Keratinocyte (primary cell): ENCODE results near the gene CMKLR1. TPM values are rescaled to one million over a fixed set of nuclear protein-coding genes. Genes with fewer than 3 reads are reported as not detected.

Source experiments
- DNase-seq: peaks from one replicate; pipeline ENCODE4 v3.0.0-alpha.2; 2011; ENCODE audit warnings: low read depth, missing footprints, low spot score
- FAIRE-seq: peaks from 2 replicates; lab custom pipeline; 2011; peaks lifted over from hg19 to GRCh38; lab: Jason Lieb, UNC
- H2AFZ ChIP-seq: 2 replicates; pipeline ENCODE4 v1.6.0; 2012; ENCODE audit warnings: low read length, control low read depth, inconsistent platforms; ENCODE audit not compliant: control insufficient read depth
- H3K27ac ChIP-seq: 2 replicates; pipeline ENCODE4 v1.5.1; 2011; ENCODE audit warnings: low read length; ENCODE audit not compliant: control insufficient read depth, insufficient read depth
- H3K27me3 ChIP-seq: 3 replicates; pipeline ENCODE4 v1.6.0; 2011; ENCODE audit warnings: low read length; ENCODE audit not compliant: control insufficient read depth, insufficient read depth; ENCODE audit errors: extremely low read depth
- H3K36me3 ChIP-seq, 2 experiments: 2 replicates in 1 of 2; 3 replicates in 1 of 2; pipeline ENCODE4 v1.5.1; 2011; ENCODE audit warnings: low read length in 2 of 2, mild to moderate bottlenecking in 1 of 2; ENCODE audit not compliant: control insufficient read depth in 2 of 2, insufficient read depth in 2 of 2; ENCODE audit errors: extremely low read depth in 1 of 2
- H3K4me1 ChIP-seq: 3 replicates; pipeline ENCODE4 v1.5.1; 2011; ENCODE audit warnings: low read length; ENCODE audit not compliant: control insufficient read depth, insufficient read depth; ENCODE audit errors: extremely low read depth
- H3K4me2 ChIP-seq: 3 replicates; pipeline ENCODE4 v1.6.0; 2011; ENCODE audit warnings: low read depth, low read length; ENCODE audit not compliant: control insufficient read depth, insufficient read depth; ENCODE audit errors: extremely low read depth
- H3K4me3 ChIP-seq, 3 experiments: fragments of 200-600 bp in 1 of 3; sonication (generic) in 1 of 3; 2 replicates in 2 of 3; 3 replicates in 1 of 3; pipeline ENCODE4 v1.5.1; 2011 to 2016; ENCODE audit warnings: low read length in 3 of 3, mild to moderate bottlenecking in 3 of 3, control low read depth in 2 of 3, inconsistent platforms in 1 of 3, low read depth in 1 of 3, mixed read lengths in 1 of 3, mixed run types in 1 of 3, moderate library complexity in 1 of 3; ENCODE audit not compliant: control insufficient read depth in 2 of 3, insufficient read depth in 2 of 3; ENCODE audit errors: extremely low read depth in 1 of 3
- H3K79me2 ChIP-seq: 2 replicates; pipeline ENCODE4 v1.6.0; 2012; ENCODE audit warnings: low read length; ENCODE audit not compliant: control insufficient read depth, insufficient read depth
- H3K9ac ChIP-seq: 3 replicates; pipeline ENCODE4 v1.6.0; 2011; ENCODE audit warnings: low read length; ENCODE audit not compliant: control insufficient read depth, insufficient read depth; ENCODE audit errors: extremely low read depth
- H3K9me1 ChIP-seq: 3 replicates; pipeline ENCODE4 v1.6.0; 2011; ENCODE audit warnings: low read length; ENCODE audit not compliant: control insufficient read depth, insufficient read depth; ENCODE audit errors: extremely low read depth
- H3K9me3 ChIP-seq: 2 replicates; pipeline ENCODE4 v1.5.1; 2012; ENCODE audit warnings: low read depth, low read length; ENCODE audit not compliant: control insufficient read depth
- H4K20me1 ChIP-seq: 3 replicates; pipeline ENCODE4 v1.6.0; 2011; ENCODE audit warnings: low read length; ENCODE audit not compliant: control insufficient read depth, insufficient read depth; ENCODE audit errors: extremely low read depth
- CTCF ChIP-seq, 3 experiments: IDR thresholded peaks in 1 of 3; conservative IDR thresholded peaks in 1 of 3; optimal IDR thresholded peaks in 1 of 3; 2 replicates in 2 of 3; 3 replicates in 1 of 3; pipeline versions ENCODE3 to v1.5.1; 2011; ENCODE audit warnings: low read length in 3 of 3, mild to moderate bottlenecking in 3 of 3, moderate library complexity in 2 of 3, control low read depth in 1 of 3, inconsistent platforms in 1 of 3; ENCODE audit not compliant: insufficient read depth in 2 of 3; ENCODE audit errors: extremely low read depth in 1 of 3
- EZH2 ChIP-seq: IDR thresholded peaks from one replicate; pipeline ENCODE4 v1.6.1; 2012; ENCODE audit warnings: inconsistent platforms, mild to moderate bottlenecking, low read length, moderate library complexity
- dilution Hi-C: fragments of 300-500 bp; cut with MboI; formaldehyde crosslinking; loops from one replicate; pipeline ENCODE4 v1.7.0; 2020; ENCODE audit warnings: low sequenced_read_pairs; ENCODE audit not compliant: extremely low pct_ligation_motif_present
- polyA plus RNA-seq, 5 experiments: library from polyadenylated mRNA; depleted of rRNA in 3 of 5; stranded (reverse) in 3 of 5; stranded (forward) in 1 of 5; unstranded in 1 of 5; fragments of >200 nt; gene quantifications; 1 replicate in 1 of 5; 2 replicates in 3 of 5; 3 replicates in 1 of 5; pipeline versions ENCODE4 v1.2.1 to v1.2.3, GENCODE V29; 2011 to 2012; ENCODE audit warnings: missing spikeins in 2 of 5, low read depth in 1 of 5, low replicate concordance in 1 of 5

Gene CMKLR1
- polyA plus RNA-seq, 1 donor (not counting 4 experiments of a cell fraction or from before 2014, with no cell fraction given) = not detected

- H3K79me2 ChIP-seq = no peaks in the 10 kb centered on the region
- no peaks in the 10 kb centered on the region for H3K36me3 ChIP-seq
- no peak overlapping the region for H2AFZ ChIP-seq
- no peak overlapping the region for H3K4me3 ChIP-seq
- FAIRE-seq = no peak
- no peak overlapping the region for H3K27ac ChIP-seq
- H3K27me3 ChIP-seq = no peaks in the 10 kb centered on the region
- no peaks in the 10 kb centered on the region for H3K9me3 ChIP-seq
- no peaks in the 10 kb centered on the region for H3K4me1 ChIP-seq
- TF ChIP-seq CTCF (optimal IDR thresholded peaks at IDR 0.05 in 1 of 3, IDR thresholded peaks at IDR 0.05 in 1 of 3, conservative IDR thresholded peaks at IDR 0.05 in 1 of 3; ENCODE audit: extremely low read depth in 1 of 3, insufficient read depth in 2 of 3, low read length in 3 of 3) (no peak), EZH2 (no peak)
- no peak for DNase-seq
- H4K20me1 ChIP-seq = no peaks in the 10 kb centered on the region
- no peaks in the 10 kb centered on the region for H3K9me1 ChIP-seq
- dilution Hi-C loops = no loop called here
- H3K9ac ChIP-seq = no peak overlapping the region
- H3K4me2 ChIP-seq = no peak overlapping the region
Observed at GRCh38 chr12:108313241-108313605, 25.9 kb downstream of the CMKLR1 start.

- no peak overlapping the region for H3K4me3 ChIP-seq
- no peaks in the 10 kb centered on the region for H3K9me3 ChIP-seq
- H4K20me1 ChIP-seq = no peaks in the 10 kb centered on the region
- dilution Hi-C loops = no loop called here
- no peak for FAIRE-seq
- TF ChIP-seq EZH2 (no peak), CTCF (optimal IDR thresholded peaks at IDR 0.05 in 1 of 3, IDR thresholded peaks at IDR 0.05 in 1 of 3, conservative IDR thresholded peaks at IDR 0.05 in 1 of 3; ENCODE audit: extremely low read depth in 1 of 3, insufficient read depth in 2 of 3, low read length in 3 of 3) (no peak)
- H3K36me3 ChIP-seq = no peaks in the 10 kb centered on the region
- DNase-seq = no peak
- H2AFZ ChIP-seq = no peak overlapping the region
- H3K27me3 ChIP-seq = no peaks in the 10 kb centered on the region
- no peak overlapping the region for H3K4me2 ChIP-seq
- no peak overlapping the region for H3K27ac ChIP-seq
- no peaks in the 10 kb centered on the region for H3K79me2 ChIP-seq
- no peak overlapping the region for H3K9ac ChIP-seq
- H3K9me1 ChIP-seq = no peaks in the 10 kb centered on the region
- H3K4me1 ChIP-seq = no peaks in the 10 kb centered on the region
Observed at GRCh38 chr12:108312693-108313189, 26.4 kb downstream of the CMKLR1 start.
